Measurements from ENCODE around the gene TANGO2. TPM values are rescaled to one million over a fixed set of nuclear protein-coding genes. Genes with fewer than 3 reads are reported as not detected.

TANGO2 gene
- total and polyA plus RNA-seq, 9 of the 15 experiments (the other 6 are each of a cell fraction or from before 2014, with no cell fraction given): 15.5 to 94.9 (median 70.1) TPM

DNA sequence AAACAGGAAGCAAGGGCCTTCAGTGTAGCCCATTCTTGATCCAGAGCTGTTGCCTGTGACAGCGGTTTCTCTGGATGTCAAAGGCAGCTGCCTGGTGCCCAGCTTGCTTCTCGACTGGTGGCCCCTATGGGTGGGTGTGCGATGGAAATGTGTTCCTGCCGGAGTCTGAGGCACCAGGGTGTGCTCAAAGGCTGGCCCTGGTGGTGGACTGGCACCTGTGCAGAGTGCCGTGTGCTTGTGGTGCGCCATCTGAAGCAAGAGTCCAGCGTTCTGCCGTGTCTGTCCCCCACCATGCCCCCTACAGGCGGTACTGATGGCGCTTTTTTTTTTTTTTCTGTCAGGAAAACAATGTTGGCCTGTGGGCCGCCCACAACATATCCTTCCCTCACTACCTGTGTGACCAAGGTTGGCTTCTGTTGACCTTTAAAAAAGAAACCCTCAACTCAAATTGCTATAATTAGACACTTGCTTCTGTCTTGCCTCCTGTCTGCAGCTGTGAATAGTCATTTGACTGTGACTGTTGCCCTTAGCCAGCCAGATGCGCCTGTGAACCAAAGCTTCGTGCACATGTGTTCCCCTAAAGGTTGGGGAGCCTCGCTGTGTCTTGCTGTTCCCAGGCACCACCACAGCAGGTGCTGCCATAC, 90.3 kb downstream of the TANGO2 start (continued):
- TF ChIP-seq ZBTB11 (CRISPR knock-in tag; IDR thresholded peaks at IDR 0.05): no peak
- TF ChIP-seq FOXJ2 (tag; IDR thresholded peaks at IDR 0.05): no peak
- no peak for TF ChIP-seq CEBPG (CRISPR knock-in tag; IDR thresholded peaks at IDR 0.05)
- TF ChIP-seq CEBPG (tag; conservative IDR thresholded peaks at IDR 0.05 in 1 of 2, IDR thresholded peaks at IDR 0.05 in 1 of 2): no peak
- TF ChIP-seq THAP12 (CRISPR knock-in tag; IDR thresholded peaks at IDR 0.05): peak; percentile 93
- no peak for TF ChIP-seq JUNB (CRISPR knock-in tag; conservative IDR thresholded peaks at IDR 0.05)
- TF ChIP-seq ZNF583 (CRISPR knock-in tag; IDR thresholded peaks at IDR 0.05): no peak
- TF ChIP-seq NR4A1 (CRISPR knock-in tag; IDR thresholded peaks at IDR 0.05): peak; percentile 85; the same call in 1 of the 2 replicates
- TF ChIP-seq NR4A1 (tag; IDR thresholded peaks at IDR 0.05): peak; percentile 51; the same call in 1 of the 2 replicates
- peak; percentile 80 for TF ChIP-seq SIRT6 (IDR thresholded peaks at IDR 0.05; ENCODE audit: low read depth, low read length)
- TF ChIP-seq EHMT2 (IDR thresholded peaks at IDR 0.05): no peak
- TF ChIP-seq EZH2 (IDR thresholded peaks at IDR 0.05; ENCODE audit: borderline replicate concordance, low read depth, low read length): no peak
- TF ChIP-seq, protein P1, sequence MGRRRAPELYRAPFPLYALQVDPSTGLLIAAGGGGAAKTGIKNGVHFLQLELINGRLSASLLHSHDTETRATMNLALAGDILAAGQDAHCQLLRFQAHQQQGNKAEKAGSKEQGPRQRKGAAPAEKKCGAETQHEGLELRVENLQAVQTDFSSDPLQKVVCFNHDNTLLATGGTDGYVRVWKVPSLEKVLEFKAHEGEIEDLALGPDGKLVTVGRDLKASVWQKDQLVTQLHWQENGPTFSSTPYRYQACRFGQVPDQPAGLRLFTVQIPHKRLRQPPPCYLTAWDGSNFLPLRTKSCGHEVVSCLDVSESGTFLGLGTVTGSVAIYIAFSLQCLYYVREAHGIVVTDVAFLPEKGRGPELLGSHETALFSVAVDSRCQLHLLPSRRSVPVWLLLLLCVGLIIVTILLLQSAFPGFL (CRISPR knock-in tag; IDR thresholded peaks at IDR 0.05): no peak
- TF ChIP-seq ARHGAP35 (IDR thresholded peaks at IDR 0.05; ENCODE audit: partially characterized antibody): peak; percentile 6
- no peak for TF ChIP-seq MAX (CRISPR knock-in tag; IDR thresholded peaks at IDR 0.05)
- TF ChIP-seq BDP1 (IDR thresholded peaks at IDR 0.05; ENCODE audit: insufficient read depth, insufficient read length): no peak
- TF ChIP-seq ZNF384 (IDR thresholded peaks at IDR 0.05; ENCODE audit: low read depth, low read length): peak; percentile 100
- no peak for TF ChIP-seq ATF7 (IDR thresholded peaks at IDR 0.05)
- TF ChIP-seq MTA3 (IDR thresholded peaks at IDR 0.05; ENCODE audit: borderline replicate concordance): no peak
- TF ChIP-seq GABPB1 (CRISPR knock-in tag; IDR thresholded peaks at IDR 0.05): no peak
- TF ChIP-seq NONO (IDR thresholded peaks at IDR 0.05; ENCODE audit: low read depth in 2 of 2, low read length in 1 of 2): no peak
- no peak for TF ChIP-seq ZNF217 (CRISPR knock-in tag; IDR thresholded peaks at IDR 0.05)

Measured in K562 (cell line).